Bronchial epithelial cell (primary cell): ENCODE results near the gene PHF14. TPM values are rescaled to one million over a fixed set of nuclear protein-coding genes. Genes with fewer than 3 reads are reported as not detected.

ENCODE experiments used
- DNase-seq: peaks from one replicate; pipeline ENCODE4 v3.0.0-alpha.2; 2010; ENCODE audit warnings: low read depth
- FAIRE-seq: peaks from 2 replicates; lab custom pipeline; 2011; peaks lifted over from hg19 to GRCh38; lab: Jason Lieb, UNC
- H3K27me3 ChIP-seq: 2 replicates; pipeline ENCODE4 v1.5.1; 2011; ENCODE audit warnings: low read length; ENCODE audit not compliant: control insufficient read depth, insufficient read depth
- H3K36me3 ChIP-seq: 2 replicates; pipeline ENCODE4 v1.5.1; 2011; ENCODE audit warnings: low read length; ENCODE audit not compliant: control insufficient read depth, insufficient read depth
- H3K4me3 ChIP-seq: 2 replicates; pipeline ENCODE4 v1.5.1; 2011; ENCODE audit warnings: mild to moderate bottlenecking, low read depth, low read length, control low read depth
- CTCF ChIP-seq: IDR thresholded peaks from 2 replicates; pipeline ENCODE4 v1.5.1; 2011; ENCODE audit warnings: mild to moderate bottlenecking, moderate library complexity, low read length, control low read depth, inconsistent platforms; ENCODE audit not compliant: insufficient read depth, severe bottlenecking
- total RNA-seq: library from RNA; depleted of rRNA; stranded (reverse); fragments of >200 nt; gene quantifications from 2 replicates; pipeline ENCODE4 v1.2.1, GENCODE V29; 2014

The PHF14 gene
- total RNA-seq, 1 donor from 2014 or later, result 17.4 TPM

DNA sequence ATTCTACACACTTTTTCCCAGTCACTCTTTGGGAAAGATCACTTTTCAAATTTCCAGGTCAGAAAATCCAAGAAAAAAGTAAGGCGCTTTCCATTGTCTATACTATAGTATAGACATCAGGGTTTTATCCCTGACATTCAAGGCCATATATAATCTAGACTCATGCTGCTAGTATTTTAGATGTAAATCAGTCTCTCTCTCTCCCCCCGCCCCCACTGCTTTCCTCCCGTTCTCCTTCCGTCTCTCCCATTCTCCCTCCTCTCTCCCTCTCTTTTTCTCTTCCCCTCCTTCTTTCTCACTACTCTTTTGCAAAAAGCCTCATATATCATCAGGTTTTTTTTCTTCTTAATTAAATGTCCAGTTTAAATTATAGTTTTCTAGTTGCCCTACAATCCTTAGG is 154.8 kb downstream of the PHF14 start:
- Histone ChIP-seq H3K4me3 (no peak overlapping the region), H3K27me3 (no peaks in the 10 kb centered on the region), H3K36me3 (no peaks in the 10 kb centered on the region)
- FAIRE-seq (no peak), DNase-seq (no peak)
- TF ChIP-seq CTCF, result no peak

GRCh38 chr7:11130012-11130411 is 156.3 kb downstream of the PHF14 start:
- no peak overlapping the region for H3K4me3 ChIP-seq
- DNase-seq (peak; percentile 1), FAIRE-seq (no peak)
- no peak for TF ChIP-seq CTCF
- H3K27me3 ChIP-seq, result no peaks in the 10 kb centered on the region
- H3K36me3 ChIP-seq, result no peaks in the 10 kb centered on the region

GRCh38 chr7:11130601-11131000 is 156.9 kb downstream of the PHF14 start:
- TF ChIP-seq CTCF, result no peak
- no peak for DNase-seq
- no peak for FAIRE-seq
- no peak overlapping the region for H3K4me3 ChIP-seq
- no peaks in the 10 kb centered on the region for H3K27me3 ChIP-seq
- no peaks in the 10 kb centered on the region for H3K36me3 ChIP-seq

DNA sequence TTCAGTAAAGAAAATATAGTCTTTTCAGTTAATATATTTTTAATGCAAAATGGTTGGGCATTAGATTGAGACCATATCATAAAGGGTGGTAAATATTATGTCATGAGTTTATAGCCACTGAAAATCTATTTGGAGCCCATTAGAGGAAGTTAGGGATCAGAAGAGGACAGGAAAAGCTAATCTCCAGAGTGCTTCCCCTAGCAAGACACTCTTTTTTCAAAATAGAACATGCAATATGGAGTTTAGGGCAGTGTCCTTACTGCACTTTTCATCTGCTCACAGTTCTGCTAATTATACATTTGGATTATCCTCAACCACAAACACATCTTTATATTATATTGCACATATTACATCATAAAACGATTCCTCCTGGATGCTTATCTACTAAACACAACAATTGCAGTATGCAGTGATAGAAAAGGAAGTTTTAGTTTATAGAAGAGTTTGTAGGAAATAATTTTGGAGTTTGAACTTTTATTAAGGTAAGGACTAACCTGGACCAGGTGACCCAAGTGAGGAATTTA is 159.8 kb downstream of the PHF14 start:
- Histone ChIP-seq H3K36me3 (no peaks in the 10 kb centered on the region), H3K4me3 (no peak overlapping the region), H3K27me3 (no peaks in the 10 kb centered on the region)
- DNase-seq (no peak), FAIRE-seq (no peak)
- TF ChIP-seq CTCF, result no peak

DNA sequence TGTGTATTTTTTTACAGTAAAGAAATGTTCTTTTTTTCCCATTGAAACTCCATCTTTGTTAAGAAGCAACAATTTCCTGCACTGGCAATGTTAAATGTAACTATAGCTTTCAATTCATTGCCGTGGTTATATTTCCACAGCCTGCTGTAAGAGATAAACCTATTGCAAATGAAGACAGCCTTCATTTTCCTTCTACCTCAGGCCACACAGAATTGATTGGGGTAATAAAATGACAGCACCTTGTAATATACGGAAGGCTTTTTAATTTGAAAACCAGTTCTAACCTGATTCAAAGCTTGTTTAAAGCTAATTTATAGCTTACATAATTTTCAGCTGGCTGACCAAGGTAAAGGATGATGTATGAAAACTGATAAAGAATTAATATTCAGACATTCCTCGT is 161.9 kb downstream of the PHF14 start:
- Histone ChIP-seq H3K27me3 (no peaks in the 10 kb centered on the region), H3K36me3 (no peaks in the 10 kb centered on the region), H3K4me3 (no peak overlapping the region)
- FAIRE-seq (no peak), DNase-seq (no peak)
- TF ChIP-seq CTCF, result no peak

- no peaks in the 10 kb centered on the region for H3K27me3 ChIP-seq
- no peaks in the 10 kb centered on the region for H3K36me3 ChIP-seq
- no peak overlapping the region for H3K4me3 ChIP-seq
- TF ChIP-seq CTCF, result no peak
- no peak for DNase-seq
- no peak for FAIRE-seq
Observed at GRCh38 chr7:11141541-11141940, 167.9 kb downstream of the PHF14 start.
